DND-41 (cell line): Measurements from ENCODE around the gene CDYL2.

Experiments
- ATAC-seq: fragments of 200-7000 bp; cut with Tn5 transposase; 3 replicates; pipeline ENCODE4 v1.9.1; 2021; ENCODE audit warnings: low read depth; ENCODE audit not compliant: insufficient read depth
- DNase-seq: peaks from one replicate; pipeline ENCODE4 v3.0.0-alpha.2; 2020
- H2AFZ ChIP-seq: 2 replicates; pipeline ENCODE4 v1.6.0; 2012; ENCODE audit warnings: low read depth, low read length
- H3K27ac ChIP-seq: 2 replicates; pipeline ENCODE4 v1.5.1; 2012; ENCODE audit warnings: low read length, inconsistent platforms
- H3K27me3 ChIP-seq: fragments of 200-600 bp; sonication (generic); 2 replicates; pipeline ENCODE4 v1.6.0; 2012; ENCODE audit warnings: low read length, mild to moderate bottlenecking, inconsistent platforms; ENCODE audit not compliant: insufficient read depth, poor library complexity
- H3K36me3 ChIP-seq: 2 replicates; pipeline ENCODE4 v1.5.1; 2012; ENCODE audit warnings: low read length, inconsistent platforms; ENCODE audit not compliant: insufficient read depth
- H3K4me1 ChIP-seq: 2 replicates; pipeline ENCODE4 v1.5.1; 2012; ENCODE audit warnings: mild to moderate bottlenecking, low read length; ENCODE audit not compliant: insufficient read depth
- H3K4me2 ChIP-seq: 2 replicates; pipeline ENCODE4 v1.6.0; 2012; ENCODE audit warnings: mild to moderate bottlenecking, moderate library complexity, low read length, inconsistent platforms; ENCODE audit not compliant: insufficient read depth
- H3K4me3 ChIP-seq, 2 experiments: fragments of 200-600 bp in 1 of 2; shearing (Covaris generic) in 1 of 2; 2 replicates each; pipeline ENCODE4 v1.5.1; 2012 to 2016; ENCODE audit warnings: inconsistent platforms in 2 of 2, low read length in 2 of 2, mild to moderate bottlenecking in 2 of 2, low read depth in 1 of 2, moderate library complexity in 1 of 2
- H3K79me2 ChIP-seq: 2 replicates; pipeline ENCODE4 v1.6.0; 2012; ENCODE audit warnings: low read length, inconsistent platforms; ENCODE audit not compliant: insufficient read depth
- H3K9ac ChIP-seq: 2 replicates; pipeline ENCODE4 v1.6.0; 2012; ENCODE audit warnings: low read depth, mild to moderate bottlenecking, inconsistent platforms, low read length, moderate library complexity
- H3K9me3 ChIP-seq: 2 replicates; pipeline ENCODE4 v1.5.1; 2012; ENCODE audit warnings: low read length, moderate library complexity, mild to moderate bottlenecking, inconsistent platforms; ENCODE audit not compliant: insufficient read depth, severe bottlenecking
- H4K20me1 ChIP-seq: 2 replicates; pipeline ENCODE4 v1.6.0; 2012; ENCODE audit warnings: low read length; ENCODE audit not compliant: insufficient read depth
- CTCF ChIP-seq: IDR thresholded peaks from 2 replicates; pipeline ENCODE4 v1.5.1; 2012; ENCODE audit warnings: borderline replicate concordance, low read length, moderate library complexity, mild to moderate bottlenecking; ENCODE audit not compliant: poor library complexity, severe bottlenecking; ENCODE audit errors: extremely low read depth
- EZH2 ChIP-seq: IDR thresholded peaks from 3 replicates; pipeline ENCODE4 v1.6.1; 2012; ENCODE audit warnings: borderline replicate concordance, low read depth, mild to moderate bottlenecking, moderate library complexity, low read length, inconsistent platforms; ENCODE audit not compliant: severe bottlenecking

CDYL2 gene

GRCh38 chr16:80717611-80718010 lies 86.8 kb downstream of the CDYL2 start:
- no peak overlapping the region for H2AFZ ChIP-seq
- H3K4me1 ChIP-seq = no peaks in the 10 kb centered on the region
- no peak overlapping the region for H3K4me3 ChIP-seq
- H3K27me3 ChIP-seq = no peaks in the 10 kb centered on the region
- ATAC-seq (no peak), DNase-seq (no peak)
- peaks cover 1% of the 10 kb centered on the region for H3K9me3 ChIP-seq
- H3K27ac ChIP-seq = no peak overlapping the region
- H3K4me2 ChIP-seq = no peak overlapping the region
- no peaks in the 10 kb centered on the region for H3K36me3 ChIP-seq
- no peak overlapping the region for H3K9ac ChIP-seq
- no peaks in the 10 kb centered on the region for H3K79me2 ChIP-seq
- TF ChIP-seq CTCF = no peak
- no peak for TF ChIP-seq EZH2
- no peaks in the 10 kb centered on the region for H4K20me1 ChIP-seq

- Histone ChIP-seq H3K9me3 (no peaks in the 10 kb centered on the region), H3K27me3 (no peaks in the 10 kb centered on the region), H2AFZ (no peak overlapping the region), H3K4me1 (no peaks in the 10 kb centered on the region), H4K20me1 (no peaks in the 10 kb centered on the region), H3K79me2 (no peaks in the 10 kb centered on the region), H3K4me2 (no peak overlapping the region), H3K9ac (no peak overlapping the region), H3K36me3 (no peaks in the 10 kb centered on the region), H3K27ac (no peak overlapping the region), H3K4me3 (no peak overlapping the region)
- ATAC-seq (no peak), DNase-seq (no peak)
- TF ChIP-seq EZH2 = no peak
- TF ChIP-seq CTCF = no peak
These were observed 87.7 kb downstream of the CDYL2 start for GRCh38 chr16:80716564-80717139.

GRCh38 chr16:80711406-80711805 lies 93.0 kb downstream of the CDYL2 start:
- Histone ChIP-seq H2AFZ (no peak overlapping the region), H4K20me1 (no peaks in the 10 kb centered on the region), H3K27me3 (no peaks in the 10 kb centered on the region), H3K4me1 (no peaks in the 10 kb centered on the region), H3K9me3 (no peaks in the 10 kb centered on the region), H3K4me3 (no peak overlapping the region), H3K9ac (no peak overlapping the region), H3K4me2 (no peak overlapping the region), H3K27ac (no peak overlapping the region), H3K36me3 (no peaks in the 10 kb centered on the region), H3K79me2 (no peaks in the 10 kb centered on the region)
- DNase-seq (no peak), ATAC-seq (no peak)
- TF ChIP-seq EZH2 = no peak
- no peak for TF ChIP-seq CTCF

- ATAC-seq (no peak), DNase-seq (no peak)
- H3K27me3 ChIP-seq = no peaks in the 10 kb centered on the region
- no peak overlapping the region for H3K27ac ChIP-seq
- H3K79me2 ChIP-seq = no peaks in the 10 kb centered on the region
- no peak overlapping the region for H3K4me3 ChIP-seq
- no peaks in the 10 kb centered on the region for H3K9me3 ChIP-seq
- H3K4me2 ChIP-seq = no peak overlapping the region
- H3K4me1 ChIP-seq = no peaks in the 10 kb centered on the region
- no peaks in the 10 kb centered on the region for H4K20me1 ChIP-seq
- no peak overlapping the region for H2AFZ ChIP-seq
- H3K36me3 ChIP-seq = no peaks in the 10 kb centered on the region
- H3K9ac ChIP-seq = no peak overlapping the region
- TF ChIP-seq EZH2 (no peak), CTCF (no peak)
These were observed 93.5 kb downstream of the CDYL2 start for GRCh38 chr16:80710918-80711317.
